Measurements from ENCODE around the gene TMEM40.
"Not testable (repeated sequence)": the region's sequence is repeated elsewhere in the genome, so short reads cannot be mapped to it uniquely, and the experiment has no call there.

Gene TMEM40

DNA sequence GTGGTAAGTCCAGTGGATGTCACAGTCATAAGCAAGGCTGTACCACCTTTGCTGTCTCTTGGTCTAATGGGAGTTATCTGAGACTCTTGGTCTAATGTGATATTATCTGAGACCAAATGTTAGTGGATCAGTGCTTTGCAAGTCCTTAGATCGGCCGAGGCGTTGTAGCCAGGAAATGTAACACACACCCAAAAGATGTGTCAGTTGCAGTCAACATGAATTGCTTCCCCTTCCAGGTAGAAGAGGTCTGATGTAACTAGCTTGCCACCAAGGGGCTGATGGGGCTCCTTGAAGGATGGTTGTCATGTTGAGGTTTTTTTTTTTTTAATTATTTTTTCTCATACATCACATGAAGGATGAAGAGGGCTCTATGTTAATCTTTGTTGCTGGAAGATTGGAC lies 49.7 kb downstream of the TMEM40 start:
- DNase-seq: no peak

DNA sequence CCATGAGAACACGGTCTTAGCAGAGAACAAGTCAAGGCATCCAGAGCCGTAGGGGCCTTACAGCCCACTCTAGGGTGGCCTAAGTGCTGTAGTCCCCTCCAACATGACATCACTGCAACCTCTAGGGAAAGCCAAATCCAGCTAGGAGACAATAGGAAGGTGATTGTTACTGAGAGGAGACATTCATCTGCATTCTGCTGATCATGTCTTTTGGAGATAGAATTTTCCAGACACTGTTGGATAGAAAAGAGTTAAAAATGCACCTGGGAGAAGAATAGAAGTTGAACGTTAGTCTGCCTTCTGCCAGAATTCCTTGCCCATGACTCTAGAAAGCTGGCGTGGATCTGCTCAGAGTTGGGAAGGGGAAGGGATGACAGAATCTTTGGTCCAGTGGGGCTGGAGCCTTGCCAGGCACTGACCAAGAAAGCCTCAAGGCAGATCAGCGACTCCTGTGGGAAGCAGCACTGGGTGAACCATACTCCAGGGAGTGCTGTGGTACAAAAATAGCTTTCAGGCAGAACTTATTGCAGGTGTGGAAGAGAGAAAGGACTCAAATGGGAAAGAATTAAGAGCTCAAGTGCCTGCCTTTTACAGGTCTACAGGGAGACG lies 50.4 kb downstream of the TMEM40 start:
- DNase-seq: no peak

DNA sequence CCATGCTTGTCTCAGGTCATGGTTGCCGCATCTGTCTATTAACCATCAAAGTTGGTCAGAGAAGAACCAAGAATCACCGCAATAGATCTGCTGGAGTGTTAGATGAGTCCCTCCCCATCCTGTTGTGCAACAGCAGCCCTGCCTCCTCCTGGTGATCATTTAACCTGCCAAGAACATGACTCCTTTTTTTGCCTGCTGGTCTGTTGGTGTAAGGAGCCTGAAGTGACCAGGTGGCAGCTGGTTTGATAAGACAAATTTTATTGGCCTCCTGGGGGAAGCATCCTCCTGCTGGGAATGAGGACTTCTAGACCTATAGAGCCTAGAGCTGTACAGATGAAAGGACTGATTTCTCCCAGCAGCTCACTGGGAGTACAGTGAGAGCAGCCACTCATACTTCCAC lies 51.6 kb downstream of the TMEM40 start:
- no peak for DNase-seq

DNA sequence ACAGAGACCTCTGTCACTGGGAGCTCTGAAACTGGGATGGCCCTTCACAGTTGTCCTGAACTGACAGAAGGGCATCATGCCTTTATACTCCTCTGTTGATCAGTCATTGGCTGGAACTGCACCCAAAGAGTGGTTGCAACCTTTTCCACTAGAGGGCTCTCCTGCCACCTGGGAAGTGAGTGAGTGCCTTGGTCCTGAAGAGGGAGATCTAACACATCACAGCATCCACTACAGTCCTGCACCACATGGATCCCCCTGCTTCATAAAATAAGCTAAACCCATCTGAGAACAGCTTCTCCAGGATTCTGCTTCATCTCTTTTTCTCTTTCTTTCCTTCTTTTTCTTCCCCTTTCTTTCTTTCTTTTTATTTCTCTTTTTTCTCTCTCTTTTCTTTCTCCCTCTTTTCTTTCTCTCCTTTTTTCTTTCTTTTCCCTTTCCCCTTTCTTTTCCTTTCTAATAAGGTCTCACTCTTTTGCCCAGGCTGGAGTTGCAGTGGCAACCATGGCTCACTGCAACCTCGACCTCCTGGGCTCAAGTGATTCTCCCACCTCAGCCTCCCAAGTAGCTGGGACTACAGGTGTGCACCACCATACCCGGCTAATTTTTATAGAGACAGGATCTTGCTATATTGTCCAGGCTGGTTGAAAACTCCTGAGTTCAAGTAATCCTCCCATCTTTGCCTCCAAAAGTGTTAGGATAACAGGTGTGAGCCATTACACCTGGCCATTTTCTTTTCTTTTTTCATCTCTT lies 52.4 kb downstream of the TMEM40 start:
- peak; percentile 42 for DNase-seq

DNA sequence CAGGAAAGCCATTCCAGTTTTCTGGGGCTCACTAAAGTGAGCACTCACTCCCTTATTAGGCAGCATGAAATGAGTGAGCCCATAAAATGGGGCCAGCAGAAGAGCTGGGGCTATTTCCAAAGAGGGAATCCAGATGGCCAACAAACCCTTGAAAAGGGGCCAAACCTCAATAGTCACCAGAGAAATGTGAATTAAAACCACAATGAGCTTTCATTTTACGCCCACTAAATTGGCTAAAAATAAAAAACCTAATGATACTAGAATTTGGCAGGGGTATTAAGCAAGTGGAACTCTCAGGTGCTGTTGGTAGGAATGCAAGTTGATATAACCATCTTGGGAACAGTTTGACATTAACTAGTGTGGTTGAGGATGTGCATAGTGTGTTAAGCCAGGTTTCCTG lies 53.1 kb downstream of the TMEM40 start:
- DNase-seq: no peak

DNA sequence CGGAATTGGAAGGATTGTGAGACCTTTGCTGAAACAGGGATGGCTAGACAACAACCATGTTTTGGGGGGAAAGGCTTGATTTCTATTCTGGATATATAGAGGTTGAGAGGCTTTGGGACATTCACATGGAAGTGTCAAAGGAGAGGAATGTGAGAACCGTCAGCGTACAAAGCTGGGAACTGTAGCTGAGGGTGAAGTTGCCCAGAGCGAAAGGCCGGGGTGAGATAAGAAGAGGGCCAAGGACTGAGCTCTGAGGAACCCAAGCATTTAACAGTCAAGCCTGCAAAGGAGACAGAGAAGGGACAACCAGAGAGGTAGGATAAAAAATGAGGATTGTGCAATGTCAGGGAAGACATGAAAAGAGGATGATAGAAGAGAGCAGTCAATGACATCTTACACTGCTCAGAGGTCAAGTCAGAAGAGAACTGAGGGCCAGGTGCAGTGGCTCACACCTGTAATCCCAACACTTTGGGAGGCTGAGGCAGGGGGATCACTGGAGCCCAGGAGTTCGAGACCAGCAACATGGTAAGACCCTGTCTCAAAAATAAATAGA lies 53.6 kb downstream of the TMEM40 start:
- DNase-seq: no peak

DNA sequence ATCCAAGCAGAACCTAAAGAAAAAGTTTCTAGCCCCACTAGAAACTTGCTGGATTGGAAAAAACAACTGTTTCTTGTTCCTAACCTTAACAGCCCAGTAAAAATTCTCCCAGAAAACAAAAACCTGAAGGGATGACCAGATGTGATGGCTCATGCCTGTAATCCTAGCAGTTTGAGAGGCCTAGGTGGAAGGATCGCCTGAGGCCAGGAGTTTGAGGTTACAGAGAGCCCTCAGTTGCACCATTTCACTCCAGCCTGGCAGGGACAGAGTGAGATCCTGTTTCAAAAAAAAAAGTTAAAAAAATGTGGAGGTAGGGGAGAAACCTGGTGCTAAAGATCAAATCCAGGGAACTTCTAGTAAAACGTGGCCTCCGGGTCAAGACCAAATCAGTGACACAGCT lies 56.6 kb downstream of the TMEM40 start:
- DNase-seq: no peak

DNA sequence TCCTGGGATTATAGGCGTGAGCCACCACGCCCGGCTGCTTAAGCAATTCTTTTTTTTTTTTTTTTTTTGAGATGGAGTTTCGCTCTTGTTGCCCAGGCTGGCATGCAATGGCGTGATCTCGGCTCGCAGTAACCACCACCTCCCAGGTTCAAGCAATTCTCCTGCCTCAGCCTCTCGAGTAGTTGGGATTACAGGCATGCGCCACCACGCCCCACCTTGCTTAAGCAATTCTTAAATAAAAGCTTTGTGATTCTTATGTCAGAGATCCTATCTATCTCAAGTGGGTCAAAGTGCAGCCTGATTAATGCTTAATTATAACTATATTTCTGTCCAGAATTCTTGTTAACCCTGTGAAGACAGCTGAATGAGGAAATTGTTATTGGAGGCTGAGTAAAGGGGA lies 57.5 kb downstream of the TMEM40 start:
- not testable (repeated sequence) for DNase-seq

DNA sequence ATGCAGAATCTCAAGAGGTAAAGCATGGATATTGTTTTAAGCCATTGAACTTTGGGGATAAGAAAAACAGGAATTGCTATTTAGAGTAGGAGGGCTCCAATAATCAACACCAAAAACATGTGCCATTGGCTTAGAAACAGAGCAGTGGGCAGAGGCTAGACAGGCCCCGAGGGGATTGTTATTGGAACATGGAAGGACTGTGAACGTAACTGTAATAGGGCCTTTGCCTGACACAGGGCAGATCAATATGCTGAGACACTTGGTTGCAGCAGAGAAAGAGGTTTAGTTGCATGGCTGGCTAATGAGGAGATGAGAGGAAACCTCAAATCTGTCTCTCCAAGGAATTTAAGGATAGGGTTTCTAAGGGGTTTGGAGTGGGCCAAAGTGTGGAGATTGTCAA lies 58.3 kb downstream of the TMEM40 start:
- no peak for DNase-seq

DNA sequence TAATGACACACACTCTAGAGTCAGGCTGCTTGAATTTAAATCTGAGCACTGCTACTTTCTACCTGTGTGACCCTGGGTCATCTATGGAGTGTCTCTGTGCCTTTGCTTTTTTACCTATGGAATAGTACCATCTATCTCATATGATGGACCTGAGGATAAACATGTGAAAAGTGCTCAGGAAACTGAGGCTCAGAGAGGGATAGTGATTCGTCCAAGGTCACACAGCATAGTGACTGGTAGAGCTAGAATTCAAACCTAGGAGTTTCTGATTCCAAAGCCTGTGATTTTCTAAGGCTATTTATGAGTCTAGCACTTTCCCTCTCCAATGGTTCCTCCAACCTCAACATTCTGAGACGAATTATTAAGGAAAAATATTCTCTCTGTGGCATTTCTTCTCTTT lies 63.1 kb downstream of the TMEM40 start:
- no peak for DNase-seq

DNA sequence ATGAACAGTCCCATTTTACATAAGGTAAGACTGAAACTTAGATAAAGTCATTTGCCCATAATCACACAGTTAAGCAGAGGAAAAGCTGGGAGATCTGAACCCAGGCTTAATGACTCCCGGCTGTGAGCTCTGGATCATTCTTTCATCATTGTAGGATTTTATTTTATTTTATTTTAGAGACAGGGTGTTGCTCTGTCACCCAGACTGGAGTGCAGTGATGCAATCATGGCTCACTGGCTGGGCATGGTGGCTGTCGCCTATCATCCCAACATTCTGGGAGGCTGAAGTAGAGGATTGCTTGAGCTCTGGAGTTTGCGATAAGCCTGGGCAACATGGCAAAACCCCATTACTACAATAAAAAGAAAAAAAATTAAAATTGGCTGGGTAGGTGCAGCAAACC lies 63.9 kb downstream of the TMEM40 start:
- DNase-seq: no peak

DNA sequence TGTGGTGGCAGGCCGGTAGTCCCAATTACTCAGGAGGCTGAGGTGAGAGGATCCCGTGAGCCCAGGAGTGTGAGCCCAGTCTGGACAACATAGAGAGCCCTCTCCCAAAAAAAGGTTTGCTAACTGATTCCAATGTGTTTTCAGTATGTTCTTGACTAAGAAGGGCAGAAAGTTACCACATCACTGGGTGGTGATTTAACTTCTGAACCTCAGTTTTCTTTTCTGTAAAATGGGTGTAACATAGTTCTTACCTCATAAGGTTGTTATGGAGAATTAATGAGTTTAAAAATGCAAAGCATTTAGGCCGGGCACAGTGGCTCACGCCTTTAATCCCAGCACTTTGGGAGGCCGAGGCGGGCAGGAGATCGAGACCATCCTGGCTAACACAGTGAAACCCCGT lies 66.6 kb downstream of the TMEM40 start:
- no peak for DNase-seq

DNA sequence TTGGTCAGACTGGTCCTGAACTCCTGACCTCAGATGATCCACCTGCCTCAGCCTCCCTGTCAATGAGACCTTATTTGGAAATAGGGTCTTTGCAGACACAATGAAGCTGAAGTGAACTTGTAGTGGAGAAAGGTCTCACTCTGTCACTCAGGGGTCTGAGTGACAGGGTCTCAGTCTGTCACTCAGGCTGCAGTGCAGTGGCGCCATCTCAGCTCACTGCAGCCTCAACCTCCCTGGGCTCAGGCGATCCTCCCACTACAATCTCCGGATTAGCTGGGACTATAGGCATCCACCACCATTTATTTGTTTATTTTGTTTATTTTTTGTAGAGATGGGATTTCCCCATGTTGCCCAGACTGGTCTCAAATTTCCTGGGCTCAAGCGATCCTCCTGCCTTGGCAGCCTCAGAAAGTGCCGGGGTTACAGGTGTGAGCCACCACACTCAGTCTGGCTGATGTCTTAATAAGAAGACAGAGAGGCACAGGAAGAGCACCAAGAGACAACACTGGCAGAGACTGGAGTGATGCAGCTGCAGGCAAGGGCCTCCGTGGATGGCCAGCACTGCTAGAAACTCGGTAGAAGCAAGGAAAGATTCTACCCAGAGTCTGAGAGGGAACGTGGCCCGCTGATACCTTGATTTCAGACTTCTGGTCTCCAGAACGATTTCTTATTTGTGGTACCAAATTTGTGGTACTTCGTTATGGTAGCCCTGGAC lies 68.9 kb downstream of the TMEM40 start:
- no peak for DNase-seq

DNA sequence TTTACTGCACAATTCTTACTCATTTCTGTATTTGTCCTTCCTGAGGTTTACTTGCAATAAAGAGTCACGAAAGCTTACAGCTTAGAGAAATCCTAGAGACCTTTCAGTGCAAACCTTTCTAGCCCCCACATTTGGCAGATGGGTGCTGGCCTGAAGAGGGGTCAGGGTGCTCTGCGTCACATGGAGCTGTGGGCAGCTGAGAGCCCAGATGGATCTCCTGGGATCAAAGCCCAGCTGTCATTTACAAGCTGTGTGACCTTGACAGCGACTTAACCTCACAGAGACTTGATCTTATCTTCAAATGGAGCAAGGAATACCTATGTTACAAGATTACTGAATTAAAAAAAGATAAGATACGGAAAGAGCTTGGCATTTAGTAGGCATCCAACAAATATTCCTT lies 71.1 kb downstream of the TMEM40 start:
- no peak for DNase-seq

DNA sequence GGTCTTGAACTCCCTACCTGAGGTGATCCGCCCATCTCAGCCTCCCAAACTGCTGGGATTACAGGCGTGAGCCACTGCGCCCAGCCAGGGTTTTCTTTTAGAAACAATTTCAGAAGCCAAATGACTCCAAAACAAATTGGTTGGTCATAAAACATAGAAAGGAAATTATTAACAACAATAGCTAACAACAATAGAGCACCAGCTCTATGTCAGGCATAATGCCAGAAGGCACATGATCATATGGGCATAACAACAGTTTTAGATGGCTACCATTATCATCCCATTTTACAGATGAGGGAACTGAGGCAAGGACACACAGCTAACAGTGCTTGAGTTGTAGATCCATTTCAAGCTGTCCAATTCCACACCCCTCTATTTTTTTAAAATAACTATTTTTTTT lies 73.0 kb downstream of the TMEM40 start:
- no peak for DNase-seq
